Neutrophil (primary cell): ENCODE data around the gene KRIT1.

Experiments
- H3K27ac ChIP-seq: fragments of 200-600 bp; sonication (generic); 2 replicates; pipeline ENCODE4 v1.5.1; 2016; ENCODE audit warnings: mild to moderate bottlenecking, moderate library complexity
- H3K27me3 ChIP-seq: fragments of 200-600 bp; sonication (generic); 2 replicates; pipeline ENCODE4 v1.6.0; 2016; ENCODE audit warnings: mild to moderate bottlenecking
- H3K36me3 ChIP-seq: fragments of 200-600 bp; sonication (generic); 2 replicates; pipeline ENCODE4 v1.5.1; 2017
- H3K4me1 ChIP-seq, 2 experiments: fragments of 200-600 bp in 1 of 2; sonication (generic) in 1 of 2; 1 replicate in 1 of 2; 2 replicates in 1 of 2; pipeline versions ENCODE4 v1.5.1 to v1.6.1; 2013 to 2016; ENCODE audit warnings: low read depth in 1 of 2, low read length in 1 of 2, mild to moderate bottlenecking in 1 of 2, moderate library complexity in 1 of 2; ENCODE audit not compliant: control insufficient read depth in 1 of 2, insufficient read depth in 1 of 2
- H3K4me3 ChIP-seq, 2 experiments: fragments of 200-600 bp in 1 of 2; sonication (generic) in 1 of 2; 1 replicate in 1 of 2; 2 replicates in 1 of 2; pipeline ENCODE4 v1.5.1; 2013 to 2016; ENCODE audit warnings: low read depth in 1 of 2, low read length in 1 of 2, mild to moderate bottlenecking in 1 of 2, moderate library complexity in 1 of 2
- H3K9me3 ChIP-seq: fragments of 200-600 bp; sonication (generic); 2 replicates; pipeline ENCODE4 v1.5.1; 2016
- CTCF ChIP-seq: fragments of 200-600 bp; sonication (generic); IDR thresholded peaks from 2 replicates; pipeline ENCODE4 v1.5.1; 2016; ENCODE audit warnings: antibody characterized with exemption

Gene KRIT1

GRCh38 chr7:92228100-92228499 lies 17.6 kb downstream of the KRIT1 start:
- no peak overlapping the region for H3K4me3 ChIP-seq
- no peak for TF ChIP-seq CTCF
- H3K36me3 ChIP-seq = peaks cover 76% of the 10 kb centered on the region
- H3K9me3 ChIP-seq = no peaks in the 10 kb centered on the region
- no peak overlapping the region for H3K27ac ChIP-seq
- no peaks in the 10 kb centered on the region for H3K4me1 ChIP-seq
- no peaks in the 10 kb centered on the region for H3K27me3 ChIP-seq

GRCh38 chr7:92226981-92227380 lies 18.7 kb downstream of the KRIT1 start:
- Histone ChIP-seq H3K9me3 (no peaks in the 10 kb centered on the region), H3K4me3 (no peak overlapping the region), H3K27me3 (no peaks in the 10 kb centered on the region), H3K4me1 (no peaks in the 10 kb centered on the region), H3K36me3 (peaks cover 78% of the 10 kb centered on the region), H3K27ac (no peak overlapping the region)
- TF ChIP-seq CTCF = no peak

- TF ChIP-seq CTCF = no peak
- H3K4me1 ChIP-seq = no peaks in the 10 kb centered on the region
- H3K27me3 ChIP-seq = no peaks in the 10 kb centered on the region
- H3K9me3 ChIP-seq = no peaks in the 10 kb centered on the region
- no peak overlapping the region for H3K27ac ChIP-seq
- peaks cover 95% of the 10 kb centered on the region for H3K36me3 ChIP-seq
- no peak overlapping the region for H3K4me3 ChIP-seq
Observed at GRCh38 chr7:92221766-92222165, 23.9 kb downstream of the KRIT1 start.

- Histone ChIP-seq H3K4me1 (no peaks in the 10 kb centered on the region), H3K27me3 (no peaks in the 10 kb centered on the region), H3K27ac (no peak overlapping the region), H3K36me3 (peaks cover 50% of the 10 kb centered on the region), H3K4me3 (no peak overlapping the region), H3K9me3 (no peaks in the 10 kb centered on the region)
- no peak for TF ChIP-seq CTCF
Observed at GRCh38 chr7:92206672-92207071, 39.0 kb downstream of the KRIT1 start.

- H3K4me1 ChIP-seq = no peaks in the 10 kb centered on the region
- no peak for TF ChIP-seq CTCF
- H3K4me3 ChIP-seq = no peak overlapping the region
- H3K27ac ChIP-seq = no peak overlapping the region
- H3K36me3 ChIP-seq = peaks cover 49% of the 10 kb centered on the region
- H3K9me3 ChIP-seq = no peaks in the 10 kb centered on the region
- H3K27me3 ChIP-seq = no peaks in the 10 kb centered on the region
Observed at GRCh38 chr7:92205987-92206386, 39.7 kb downstream of the KRIT1 start.

GRCh38 chr7:92200791-92201190 lies 44.9 kb downstream of the KRIT1 start:
- no peaks in the 10 kb centered on the region for H3K27me3 ChIP-seq
- H3K9me3 ChIP-seq = no peaks in the 10 kb centered on the region
- no peaks in the 10 kb centered on the region for H3K4me1 ChIP-seq
- H3K4me3 ChIP-seq = no peak overlapping the region
- peaks cover 73% of the 10 kb centered on the region for H3K36me3 ChIP-seq
- TF ChIP-seq CTCF = no peak
- no peak overlapping the region for H3K27ac ChIP-seq
